Prostate gland (tissue), 2 donors: ENCODE results near the gene BABAM2.

Experiments used
- CTCF ChIP-seq, 4 experiments: fragments of 200-600 bp in 2 of 4; fragments of 450-650 bp in 2 of 4; sonication (generic) in 2 of 4; IDR thresholded peaks; 1 replicate in 3 of 4; 2 replicates in 1 of 4; pipeline ENCODE4 v1.5.1; 2016 to 2019; ENCODE audit warnings: antibody characterized with exemption in 4 of 4, mild to moderate bottlenecking in 2 of 4, moderate library complexity in 2 of 4
- POLR2A ChIP-seq: fragments of 450-650 bp; IDR thresholded peaks from one replicate; pipeline ENCODE4 v1.6.1; 2016; ENCODE audit warnings: antibody characterized with exemption, mild to moderate bottlenecking

GRCh38 chr2:27992787-27993401, 102.4 kb downstream of the BABAM2 start:
- no peak for TF ChIP-seq CTCF (IDR thresholded peaks at IDR 0.05)
- TF ChIP-seq POLR2A: no peak
